NCI-H446 (cell line): ENCODE data around the gene IL16.
A peak's percentile ranks its signal among the peaks of the same experiment; 100 is the strongest.
"Not testable (repeated sequence)": the region's sequence is repeated elsewhere in the genome, so short reads cannot be mapped to it uniquely, and the experiment has no call there.

ENCODE experiments used
- DNase-seq, 2 experiments: peaks; one replicate each; lab custom pipeline; 2025; lab: John Stamatoyannopoulos, UW

IL16 gene

GRCh38 chr15:81337713-81338157, 141.1 kb downstream of the IL16 start:
- no peak for DNase-seq

- DNase-seq: peak; percentile 48 to 66
Measured at GRCh38 chr15:81338170-81339007, 141.7 kb downstream of the IL16 start.

DNA sequence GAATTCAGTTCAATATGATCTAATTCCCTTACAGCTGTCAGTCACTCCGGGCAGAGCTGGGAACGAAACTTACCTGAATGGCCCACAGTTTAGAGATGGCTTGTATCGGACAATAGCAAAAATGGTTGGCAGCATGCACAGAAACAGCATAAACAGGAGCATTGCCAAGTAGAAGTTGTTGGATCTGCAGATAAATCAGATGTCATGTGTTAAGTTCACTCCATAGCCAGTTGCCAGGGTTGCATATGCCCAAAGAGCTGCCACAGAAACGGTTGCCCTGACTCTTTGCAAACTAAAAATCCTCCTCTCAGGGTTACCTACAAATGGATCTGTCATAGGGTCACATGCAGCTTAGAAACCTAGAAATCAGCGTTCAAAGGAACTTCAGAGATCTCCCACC, 142.6 kb downstream of the IL16 start:
- peak in 1 of 2 experiments; percentile 36 for DNase-seq

GRCh38 chr15:81339851-81340250, 143.2 kb downstream of the IL16 start:
- no peak for DNase-seq

- DNase-seq: no peak
Measured at GRCh38 chr15:81341351-81341750, 144.7 kb downstream of the IL16 start.

DNA sequence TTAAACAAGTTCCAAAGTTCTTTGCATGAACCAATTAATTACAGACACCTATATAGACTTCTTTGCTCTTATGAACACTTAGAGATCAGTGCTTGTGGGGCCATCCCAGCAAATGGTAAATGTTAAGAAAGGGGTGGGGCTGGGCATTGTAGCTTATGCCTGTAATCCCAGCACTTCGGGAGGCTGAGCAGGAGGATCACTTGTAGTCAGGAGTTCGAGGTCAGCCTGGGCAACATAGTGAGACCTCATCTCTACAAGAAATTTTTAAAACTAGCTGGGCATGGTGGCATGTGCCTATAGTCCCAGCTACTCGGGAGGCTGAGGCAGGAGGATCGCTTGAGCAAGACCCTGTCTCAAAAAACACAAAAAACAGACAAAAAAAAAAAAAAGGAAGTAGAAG, 146.7 kb downstream of the IL16 start:
- DNase-seq: no peak

DNA sequence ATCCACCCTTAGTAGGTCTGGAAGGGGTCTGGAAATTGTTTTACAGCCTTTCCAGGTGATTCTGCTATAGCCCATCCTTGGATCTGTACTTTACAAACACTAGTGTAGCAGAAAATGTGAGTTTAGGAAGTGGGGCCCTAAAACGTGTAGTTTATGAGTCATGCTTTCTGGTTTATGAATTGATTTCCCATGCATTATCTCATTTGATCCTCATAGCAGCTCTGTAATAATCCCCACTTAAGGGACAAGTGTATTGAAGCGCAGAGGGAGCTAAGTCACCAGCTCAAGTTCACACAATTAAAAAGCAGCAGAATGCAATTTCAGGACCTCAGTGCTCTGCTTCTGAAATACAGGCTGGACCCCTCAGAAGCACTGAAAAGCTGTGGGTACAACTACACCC, 149.9 kb downstream of the IL16 start:
- DNase-seq: no peak

DNA sequence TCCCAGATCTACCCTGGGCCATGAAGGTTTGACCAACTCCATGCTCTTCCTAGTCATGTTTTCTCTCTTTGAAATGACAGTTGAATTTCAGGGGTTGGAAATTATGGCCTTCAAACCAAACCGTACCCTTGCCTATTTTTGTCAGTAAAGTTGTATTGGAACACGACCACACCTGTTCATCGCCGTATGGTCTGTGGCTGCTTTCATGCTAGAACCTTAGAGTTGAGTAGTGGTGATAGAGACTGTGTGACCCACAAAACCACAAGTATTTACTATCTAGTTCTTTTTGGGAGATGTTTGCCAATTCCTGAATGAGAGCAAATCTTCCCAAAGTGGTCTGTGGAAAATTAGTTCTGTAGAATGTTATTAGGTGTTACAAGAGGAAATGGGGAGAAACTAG, 151.2 kb downstream of the IL16 start:
- no peak for DNase-seq

DNA sequence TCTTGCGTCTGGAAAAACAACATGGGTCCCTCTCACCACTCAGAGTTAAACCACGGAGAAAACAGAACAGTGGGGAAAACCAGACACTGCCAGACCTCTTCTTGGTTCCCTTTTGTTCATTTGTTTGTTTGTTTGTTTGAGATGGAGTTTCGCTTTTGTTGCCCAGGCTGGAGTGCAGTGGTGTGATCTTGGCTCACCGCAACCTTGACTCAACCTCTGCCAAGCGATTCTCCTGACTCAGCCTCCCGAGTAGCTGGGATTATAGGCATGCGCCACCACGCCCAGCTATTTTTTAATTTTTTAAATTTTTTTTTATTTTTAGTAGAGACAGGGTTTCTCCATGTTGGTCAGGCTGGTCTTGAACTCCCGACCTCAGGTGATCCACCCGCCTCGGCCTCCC, 152.0 kb downstream of the IL16 start:
- DNase-seq: not testable (repeated sequence)

GRCh38 chr15:81349271-81349670, 152.6 kb downstream of the IL16 start:
- no peak for DNase-seq

- DNase-seq: peak in 1 of 2 experiments; percentile 59
Measured at GRCh38 chr15:81351651-81352050, 155.0 kb downstream of the IL16 start.

GRCh38 chr15:81356252-81356651, 159.6 kb downstream of the IL16 start:
- DNase-seq: no peak

DNA sequence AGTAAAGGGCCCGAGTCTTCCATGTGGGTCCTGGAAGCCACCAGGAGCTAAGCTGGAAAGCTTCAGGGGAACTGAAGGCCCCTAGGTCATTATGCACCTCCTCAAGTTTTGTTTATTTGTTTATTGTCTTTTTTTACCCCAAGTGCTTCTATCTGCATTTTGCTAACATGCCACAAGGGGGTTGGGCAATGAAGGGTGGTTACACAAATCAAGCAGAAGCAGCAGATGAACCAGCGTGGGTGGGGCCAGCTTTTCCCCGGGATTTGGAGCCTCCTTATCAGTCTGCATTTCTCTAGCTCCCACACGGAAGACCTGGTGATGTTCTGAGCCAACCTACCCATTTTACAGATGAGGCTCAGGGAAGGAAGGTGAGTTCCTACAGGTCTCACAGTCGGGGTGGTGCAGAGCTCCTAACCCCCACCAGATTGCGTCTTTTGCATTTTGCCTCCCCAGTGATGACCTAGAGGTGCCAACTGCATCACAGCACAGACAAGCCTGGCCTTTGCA, 160.6 kb downstream of the IL16 start:
- no peak for DNase-seq

DNA sequence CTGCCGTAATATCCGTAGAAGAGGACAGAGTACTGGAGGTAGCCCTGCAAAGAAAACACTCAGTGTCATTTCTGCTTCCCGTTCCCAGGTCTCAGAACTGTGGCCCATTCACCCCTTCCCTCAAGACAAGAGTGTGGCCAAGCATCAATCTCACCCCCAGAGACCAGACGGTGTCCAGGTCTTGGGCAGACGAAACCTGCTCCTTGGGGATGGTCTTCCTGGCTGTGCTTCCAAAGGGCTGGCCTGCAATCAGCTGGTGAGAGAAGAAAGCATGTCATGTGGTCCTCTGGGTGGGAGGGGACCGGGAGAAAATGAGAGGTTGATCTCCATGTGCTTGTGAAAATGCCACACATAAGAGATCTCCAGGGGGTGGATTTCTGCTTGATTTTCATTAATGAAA, 161.6 kb downstream of the IL16 start:
- DNase-seq: no peak

- DNase-seq: no peak
Measured at GRCh38 chr15:81360491-81360890, 163.8 kb downstream of the IL16 start.

- DNase-seq: no peak
Measured at GRCh38 chr15:81361891-81362290, 165.2 kb downstream of the IL16 start.

GRCh38 chr15:81362790-81363189, 166.1 kb downstream of the IL16 start:
- no peak for DNase-seq

- DNase-seq: peak in 1 of 2 experiments; percentile 1
Measured at GRCh38 chr15:81363276-81363675, 166.6 kb downstream of the IL16 start.
